Lung (tissue), 12 donors: ENCODE results near the gene CXXC5. TPM values are rescaled to one million over a fixed set of nuclear protein-coding genes. Genes with fewer than 3 reads are reported as not detected.

Experiments used
- ATAC-seq: fragments of 200-7000 bp; cut with Tn5 transposase; one replicate; pipeline ENCODE4 v1.9.1; 2020; ENCODE audit warnings: moderate number of reproducible peaks; ENCODE audit not compliant: insufficient read depth, low FRiP score
- DNase-seq, 3 donors: peaks; one replicate each; pipeline ENCODE4 v3.0.0-alpha.2; 2013 to 2017
- H3K27ac ChIP-seq, 2 donors: one replicate each; pipeline ENCODE4 v1.5.1; 2013; ENCODE audit warnings: mild to moderate bottlenecking in 2 of 2, moderate library complexity in 2 of 2, control low read depth in 1 of 2, inconsistent platforms in 1 of 2, low read depth in 1 of 2, low read length in 1 of 2
- H3K27me3 ChIP-seq, 3 donors: one replicate each; pipeline ENCODE4 v1.5.1; 2013; ENCODE audit warnings: low read length in 2 of 3; ENCODE audit not compliant: control insufficient read depth in 3 of 3, insufficient read depth in 3 of 3
- H3K36me3 ChIP-seq, 4 donors: one replicate each; pipeline ENCODE4 v1.5.1; 2013; ENCODE audit warnings: low read length in 4 of 4, mild to moderate bottlenecking in 1 of 4, moderate library complexity in 1 of 4; ENCODE audit not compliant: control insufficient read depth in 4 of 4, insufficient read depth in 4 of 4
- H3K4me1 ChIP-seq, 5 donors: one replicate each; pipeline ENCODE4 v1.5.1; 2013; ENCODE audit warnings: low read length in 5 of 5, mild to moderate bottlenecking in 2 of 5, moderate library complexity in 1 of 5; ENCODE audit not compliant: control insufficient read depth in 5 of 5, insufficient read depth in 5 of 5
- H3K4me3 ChIP-seq: one replicate; pipeline ENCODE4 v1.5.1; 2013; ENCODE audit warnings: mild to moderate bottlenecking, control low read depth, moderate library complexity
- H3K9ac ChIP-seq, 2 donors: one replicate each; pipeline ENCODE4 v1.5.1; 2013; ENCODE audit warnings: low read length in 2 of 2, control low read depth in 1 of 2; ENCODE audit not compliant: insufficient read depth in 1 of 2
- H3K9me3 ChIP-seq, 4 donors: one replicate each; pipeline ENCODE4 v1.5.1; 2013; ENCODE audit warnings: low read length in 3 of 4, mild to moderate bottlenecking in 1 of 4, moderate library complexity in 1 of 4; ENCODE audit not compliant: control insufficient read depth in 4 of 4, insufficient read depth in 3 of 4
- WGBS, 2 donors: extraction: QIAGEN DNeasy Blood & Tissue Kit; methylation state at CpG; one replicate each; pipeline ENCODE4 v1.1.7; 2013; 5-methylcytosine and 5-hydroxymethylcytosine counted together
- polyA plus RNA-seq, 2 donors: library from polyadenylated mRNA; stranded (reverse); fragments of 200-250 nt; gene quantifications; one replicate each; pipeline ENCODE4 v1.2.1, GENCODE V29; 2013
- total RNA-seq, 2 donors: library from RNA; depleted of rRNA in 1 of 2; stranded (reverse); fragments of >200 nt in 1 of 2; gene quantifications; one replicate each; pipeline ENCODE4 v1.2.1, GENCODE V29; 2014 to 2021
- TF ChIP-seq, protein P1 (sequence below): IDR thresholded peaks from 2 replicates; pipeline ENCODE4 v1.5.1; 2012; ENCODE audit warnings: mild to moderate bottlenecking; ENCODE audit errors: control extremely low read depth, extremely low read depth
- donor health status: control.
- donor health status: control.
- donor health status: Bipolar disorder and iron deficiency.
- donor health status: healthy.
- donor health status: DM: yes; HTN: yes; CAD: no.

CXXC5 gene
- total and polyA plus RNA-seq, 4 donors: 20.7 to 39.8 (median 25.0) TPM

DNA sequence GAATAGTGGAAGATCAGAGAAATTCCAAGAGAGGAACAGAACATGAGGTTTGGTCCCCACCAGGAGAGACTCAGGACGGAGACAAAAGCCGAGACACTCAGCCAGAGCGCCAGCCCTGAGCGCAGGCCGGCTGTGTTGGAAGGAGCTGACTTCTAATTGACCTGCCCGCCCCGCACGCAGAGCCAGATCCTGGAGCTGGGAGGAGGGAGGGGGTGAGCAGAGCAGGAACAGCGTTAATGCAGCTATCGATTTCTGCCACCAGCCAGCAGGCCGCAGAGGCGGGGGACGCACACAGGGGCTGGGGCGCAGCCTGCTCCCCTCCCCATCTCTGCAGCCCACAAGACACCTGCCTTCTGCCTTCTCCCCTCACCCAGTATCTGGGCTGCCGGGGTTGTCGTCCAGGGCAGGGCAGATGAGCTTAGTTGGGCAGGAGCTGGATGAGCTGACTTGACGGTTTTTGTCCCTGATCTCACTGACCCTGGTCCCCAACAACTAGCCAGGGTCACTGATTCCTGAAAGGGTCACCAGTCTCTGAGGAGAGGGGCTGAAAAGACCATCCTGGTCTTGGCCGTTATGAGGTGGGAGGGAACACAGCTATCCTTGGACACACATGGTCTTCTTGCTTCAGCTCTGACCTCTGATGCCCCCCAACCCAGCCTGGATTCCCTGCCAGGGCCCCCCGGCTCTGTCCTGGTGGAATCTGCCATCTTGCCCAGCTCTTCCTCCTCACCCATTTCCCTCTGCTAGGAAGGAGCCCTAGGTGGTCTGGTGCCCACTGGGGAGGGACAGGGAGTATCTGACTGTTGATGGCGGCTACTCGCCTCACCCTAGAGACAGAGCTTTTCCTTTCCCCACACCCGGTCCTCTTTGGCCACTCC, 29.8 kb downstream of the CXXC5 start:
- H3K9me3 ChIP-seq: no peaks in the 10 kb centered on the region
- no peak overlapping the region for H3K4me3 ChIP-seq
- no peak for ATAC-seq
- H3K36me3 ChIP-seq: peaks cover 0 to 19% (median 0%) of the 10 kb centered on the region in 4 donors
- TF ChIP-seq, protein P1, sequence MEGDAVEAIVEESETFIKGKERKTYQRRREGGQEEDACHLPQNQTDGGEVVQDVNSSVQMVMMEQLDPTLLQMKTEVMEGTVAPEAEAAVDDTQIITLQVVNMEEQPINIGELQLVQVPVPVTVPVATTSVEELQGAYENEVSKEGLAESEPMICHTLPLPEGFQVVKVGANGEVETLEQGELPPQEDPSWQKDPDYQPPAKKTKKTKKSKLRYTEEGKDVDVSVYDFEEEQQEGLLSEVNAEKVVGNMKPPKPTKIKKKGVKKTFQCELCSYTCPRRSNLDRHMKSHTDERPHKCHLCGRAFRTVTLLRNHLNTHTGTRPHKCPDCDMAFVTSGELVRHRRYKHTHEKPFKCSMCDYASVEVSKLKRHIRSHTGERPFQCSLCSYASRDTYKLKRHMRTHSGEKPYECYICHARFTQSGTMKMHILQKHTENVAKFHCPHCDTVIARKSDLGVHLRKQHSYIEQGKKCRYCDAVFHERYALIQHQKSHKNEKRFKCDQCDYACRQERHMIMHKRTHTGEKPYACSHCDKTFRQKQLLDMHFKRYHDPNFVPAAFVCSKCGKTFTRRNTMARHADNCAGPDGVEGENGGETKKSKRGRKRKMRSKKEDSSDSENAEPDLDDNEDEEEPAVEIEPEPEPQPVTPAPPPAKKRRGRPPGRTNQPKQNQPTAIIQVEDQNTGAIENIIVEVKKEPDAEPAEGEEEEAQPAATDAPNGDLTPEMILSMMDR: no peak
- H3K27me3 ChIP-seq: no peaks in the 10 kb centered on the region
- H3K27ac ChIP-seq: peak overlapping the region in 1 of 2 donors; percentile 51
- H3K4me1 ChIP-seq: peaks cover 0 to 22% (median 6%) of the 10 kb centered on the region in 5 donors
- WGBS, 2 donors: 79% methylated on average over 22 of the region's 22 CpGs
- H3K9ac ChIP-seq: no peak overlapping the region
- DNase-seq: peak; percentile 64 to 67 (median 66)

DNA sequence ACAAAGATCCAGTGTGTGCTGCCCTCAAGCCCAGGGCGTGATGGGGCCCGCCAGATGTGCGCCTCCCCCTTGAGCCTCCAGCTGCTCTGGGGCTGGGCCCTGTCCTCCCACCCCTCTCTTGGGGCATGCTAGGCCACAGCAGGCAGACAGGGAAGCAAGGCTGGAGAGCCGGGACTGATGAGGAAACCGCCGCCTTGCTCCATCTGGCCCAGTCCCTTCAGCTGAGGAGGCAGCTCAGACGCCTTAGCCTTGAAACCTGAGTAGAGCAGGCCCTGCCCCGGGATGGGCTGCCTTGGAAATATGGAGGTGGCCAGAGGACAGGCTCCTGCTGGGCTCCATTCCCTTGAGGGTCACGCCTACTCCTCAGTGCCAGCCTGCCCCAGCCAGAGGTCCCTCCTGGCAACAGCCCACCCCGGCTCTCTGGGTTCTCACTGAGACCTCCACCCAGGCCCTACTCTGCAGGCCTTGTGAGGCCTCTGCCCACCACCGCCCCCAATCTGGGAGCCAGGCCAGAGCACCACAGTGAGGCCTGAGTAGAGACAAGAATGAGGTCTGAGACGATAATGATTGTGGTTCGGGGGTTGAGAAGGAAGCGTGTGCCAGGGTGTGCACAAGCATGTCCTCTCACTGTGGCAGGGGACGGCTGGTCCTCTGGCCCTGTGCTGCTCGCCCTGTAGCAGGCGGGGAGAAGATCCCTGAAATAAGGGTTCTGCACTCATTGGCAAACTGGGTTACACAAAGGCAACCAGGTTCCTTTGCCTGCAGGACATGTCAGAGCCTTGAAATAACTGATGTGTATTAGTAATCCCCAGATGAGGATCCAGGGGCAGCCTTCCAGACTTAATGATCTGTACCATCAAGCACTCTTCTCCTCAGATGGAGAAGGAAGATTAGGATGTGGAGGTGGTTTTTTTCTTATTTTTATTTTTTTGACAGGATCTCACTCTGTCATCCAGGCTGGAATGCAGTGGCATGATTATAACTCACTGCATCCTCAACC, 30.9 kb downstream of the CXXC5 start:
- TF ChIP-seq, protein P1: no peak
- Histone ChIP-seq H3K9me3 (no peaks in the 10 kb centered on the region), H3K36me3 (peaks cover 0 to 23% (median 0%) of the 10 kb centered on the region in 4 donors), H3K9ac (no peak overlapping the region), H3K4me3 (no peak overlapping the region), H3K27me3 (no peaks in the 10 kb centered on the region), H3K4me1 (peaks cover 0 to 22% (median 6%) of the 10 kb centered on the region in 5 donors), H3K27ac (peak overlapping the region in 1 of 2 donors; percentile 8)
- WGBS, 2 donors: 78 to 81% methylated on average over 17 of the region's 17 CpGs
- DNase-seq: no peak
- ATAC-seq: no peak

DNA sequence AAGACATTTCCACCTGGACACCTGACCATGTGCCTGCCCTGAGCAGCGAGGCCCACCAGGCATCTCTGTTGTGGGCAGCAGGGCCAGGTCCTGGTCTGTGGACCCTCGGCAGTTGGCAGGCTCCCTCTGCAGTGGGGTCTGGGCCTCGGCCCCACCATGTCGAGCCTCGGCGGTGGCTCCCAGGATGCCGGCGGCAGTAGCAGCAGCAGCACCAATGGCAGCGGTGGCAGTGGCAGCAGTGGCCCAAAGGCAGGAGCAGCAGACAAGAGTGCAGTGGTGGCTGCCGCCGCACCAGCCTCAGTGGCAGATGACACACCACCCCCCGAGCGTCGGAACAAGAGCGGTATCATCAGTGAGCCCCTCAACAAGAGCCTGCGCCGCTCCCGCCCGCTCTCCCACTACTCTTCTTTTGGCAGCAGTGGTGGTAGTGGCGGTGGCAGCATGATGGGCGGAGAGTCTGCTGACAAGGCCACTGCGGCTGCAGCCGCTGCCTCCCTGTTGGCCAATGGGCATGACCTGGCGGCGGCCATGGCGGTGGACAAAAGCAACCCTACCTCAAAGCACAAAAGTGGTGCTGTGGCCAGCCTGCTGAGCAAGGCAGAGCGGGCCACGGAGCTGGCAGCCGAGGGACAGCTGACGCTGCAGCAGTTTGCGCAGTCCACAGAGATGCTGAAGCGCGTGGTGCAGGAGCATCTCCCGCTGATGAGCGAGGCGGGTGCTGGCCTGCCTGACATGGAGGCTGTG, 32.4 kb downstream of the CXXC5 start:
- H3K4me3 ChIP-seq: no peak overlapping the region
- WGBS, 2 donors: 95 to 97% methylated on average over 33 to 36 of the region's 36 CpGs
- no peak overlapping the region for H3K27ac ChIP-seq
- peaks cover 0 to 25% (median 0%) of the 10 kb centered on the region in 4 donors for H3K36me3 ChIP-seq
- H3K9me3 ChIP-seq: no peaks in the 10 kb centered on the region
- TF ChIP-seq, protein P1: no peak
- H3K4me1 ChIP-seq: peaks cover 0 to 18% (median 6%) of the 10 kb centered on the region in 5 donors
- no peaks in the 10 kb centered on the region for H3K27me3 ChIP-seq
- DNase-seq: no peak
- no peak overlapping the region for H3K9ac ChIP-seq
- ATAC-seq: no peak
